ENCODE data around the gene KCNIP4. TPM values are rescaled to one million over a fixed set of nuclear protein-coding genes. Genes with fewer than 3 reads are reported as not detected.

KCNIP4 gene
- total RNA-seq, 1 donor from 2014 or later: 0.39 TPM

DNA sequence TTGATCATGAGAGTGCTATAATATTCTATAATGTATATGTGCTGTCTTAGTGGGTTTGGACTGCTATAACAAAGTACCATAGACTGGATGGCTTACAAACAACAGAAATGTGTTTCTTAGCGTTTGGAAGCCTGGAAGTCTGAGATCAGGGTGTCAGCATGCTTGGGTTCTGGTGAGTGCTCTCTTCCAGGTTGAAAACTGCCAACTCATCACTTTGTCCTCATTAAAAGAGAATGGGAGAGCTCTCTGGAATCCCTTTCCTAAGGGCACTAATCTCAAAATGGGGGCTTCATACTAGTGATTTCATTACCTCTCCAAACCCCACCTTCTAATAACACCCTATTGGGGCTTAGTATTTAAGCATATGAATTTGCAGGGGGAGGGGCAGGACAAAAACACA, 33.5 kb upstream of the KCNIP4 start:
- Histone ChIP-seq H3K9ac (no peak overlapping the region), H3K4me3 (no peak overlapping the region), H3K27ac (no peak overlapping the region), H3F3A (ENCODE audit: low read depth) (no peaks in the 10 kb centered on the region), H3K79me2 (ENCODE audit: low read depth) (no peaks in the 10 kb centered on the region), H2AFZ (replicated peaks) (no peak overlapping the region), H4K20me1 (ENCODE audit: low read depth) (no peaks in the 10 kb centered on the region), H3K36me3 (no peaks in the 10 kb centered on the region), H3K9me3 (ENCODE audit: low read depth) (no peaks in the 10 kb centered on the region), H3K4me1 (no peaks in the 10 kb centered on the region), H3K4me2 (no peak overlapping the region), H3K27me3 (no peaks in the 10 kb centered on the region)
- no peak overlapping the region for H3K27ac Mint-ChIP-seq
- no peaks in the 10 kb centered on the region for H3K36me3 Mint-ChIP-seq
- no peak for DNase-seq (ENCODE audit: low spot score)
- H3K4me1 Mint-ChIP-seq: peaks cover 3% of the 10 kb centered on the region
- no peaks in the 10 kb centered on the region for H3K9me3 Mint-ChIP-seq
- TF ChIP-seq EZH2 (IDR thresholded peaks at IDR 0.05) (no peak), EZH2phosphoT487 (IDR thresholded peaks at IDR 0.05) (no peak)
- TF ChIP-seq, protein P1, sequence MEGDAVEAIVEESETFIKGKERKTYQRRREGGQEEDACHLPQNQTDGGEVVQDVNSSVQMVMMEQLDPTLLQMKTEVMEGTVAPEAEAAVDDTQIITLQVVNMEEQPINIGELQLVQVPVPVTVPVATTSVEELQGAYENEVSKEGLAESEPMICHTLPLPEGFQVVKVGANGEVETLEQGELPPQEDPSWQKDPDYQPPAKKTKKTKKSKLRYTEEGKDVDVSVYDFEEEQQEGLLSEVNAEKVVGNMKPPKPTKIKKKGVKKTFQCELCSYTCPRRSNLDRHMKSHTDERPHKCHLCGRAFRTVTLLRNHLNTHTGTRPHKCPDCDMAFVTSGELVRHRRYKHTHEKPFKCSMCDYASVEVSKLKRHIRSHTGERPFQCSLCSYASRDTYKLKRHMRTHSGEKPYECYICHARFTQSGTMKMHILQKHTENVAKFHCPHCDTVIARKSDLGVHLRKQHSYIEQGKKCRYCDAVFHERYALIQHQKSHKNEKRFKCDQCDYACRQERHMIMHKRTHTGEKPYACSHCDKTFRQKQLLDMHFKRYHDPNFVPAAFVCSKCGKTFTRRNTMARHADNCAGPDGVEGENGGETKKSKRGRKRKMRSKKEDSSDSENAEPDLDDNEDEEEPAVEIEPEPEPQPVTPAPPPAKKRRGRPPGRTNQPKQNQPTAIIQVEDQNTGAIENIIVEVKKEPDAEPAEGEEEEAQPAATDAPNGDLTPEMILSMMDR (IDR thresholded peaks at IDR 0.05): no peak
- no peaks in the 10 kb centered on the region for H3K27me3 Mint-ChIP-seq (ENCODE audit: insufficient read depth, low read depth)
- H3K4me3 Mint-ChIP-seq: no peak overlapping the region

DNA sequence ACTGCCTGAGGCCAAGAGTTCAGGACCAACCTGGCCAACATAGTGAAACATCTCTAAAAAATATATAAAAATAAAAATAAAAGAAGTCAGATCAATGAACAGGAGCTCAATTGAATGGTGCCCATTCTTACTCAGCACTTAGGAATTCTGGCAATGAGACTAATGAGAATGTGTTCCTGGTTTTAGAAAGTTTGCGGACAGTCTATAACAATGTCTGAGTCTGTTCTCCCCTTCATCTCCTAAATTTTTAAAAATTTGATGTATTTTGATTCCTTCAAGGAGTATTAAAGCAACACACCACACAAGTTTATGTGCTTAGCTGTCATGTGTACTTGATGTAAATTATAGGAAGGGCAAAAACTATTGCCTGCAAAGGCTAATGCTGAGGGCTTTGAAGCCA, 30.6 kb upstream of the KCNIP4 start:
- no peak overlapping the region for H3K4me3 ChIP-seq
- no peak overlapping the region for H2AFZ ChIP-seq (replicated peaks)
- no peaks in the 10 kb centered on the region for H3K79me2 ChIP-seq (ENCODE audit: low read depth)
- Mint-ChIP-seq H3K4me3 (no peak overlapping the region), H3K27me3 (ENCODE audit: insufficient read depth, low read depth) (no peaks in the 10 kb centered on the region), H3K9me3 (no peaks in the 10 kb centered on the region), H3K36me3 (no peaks in the 10 kb centered on the region), H3K27ac (no peak overlapping the region), H3K4me1 (peaks cover 3% of the 10 kb centered on the region)
- no peaks in the 10 kb centered on the region for H3K27me3 ChIP-seq
- H3K9ac ChIP-seq: no peak overlapping the region
- H3K27ac ChIP-seq: no peak overlapping the region
- H3K36me3 ChIP-seq: no peaks in the 10 kb centered on the region
- no peaks in the 10 kb centered on the region for H4K20me1 ChIP-seq (ENCODE audit: low read depth)
- H3F3A ChIP-seq (ENCODE audit: low read depth): no peaks in the 10 kb centered on the region
- TF ChIP-seq EZH2 (IDR thresholded peaks at IDR 0.05) (no peak), EZH2phosphoT487 (IDR thresholded peaks at IDR 0.05) (no peak)
- TF ChIP-seq, protein P1 (IDR thresholded peaks at IDR 0.05): no peak
- no peaks in the 10 kb centered on the region for H3K9me3 ChIP-seq (ENCODE audit: low read depth)
- H3K4me1 ChIP-seq: no peaks in the 10 kb centered on the region
- no peak for DNase-seq (ENCODE audit: low spot score)
- H3K4me2 ChIP-seq: no peak overlapping the region

DNA sequence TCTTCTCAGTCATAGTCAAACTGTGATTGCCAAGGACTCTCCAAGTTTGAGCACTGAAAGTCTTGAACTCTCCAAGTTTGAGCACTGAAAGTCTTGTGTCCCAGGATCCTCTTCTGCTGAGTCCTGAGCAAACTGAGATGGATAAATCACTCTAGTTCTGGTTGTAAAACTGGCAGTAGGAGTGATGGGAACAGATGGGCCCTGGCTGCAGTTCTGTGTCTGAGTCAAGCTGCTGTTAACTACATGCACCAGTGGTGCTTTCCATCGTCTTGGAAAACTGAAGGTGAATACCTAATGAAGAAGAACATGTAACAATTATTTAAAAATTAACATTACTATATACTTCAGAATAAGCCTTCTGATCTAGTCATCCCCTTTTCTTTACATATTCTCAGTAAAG, 27.6 kb upstream of the KCNIP4 start:
- H3K4me3 Mint-ChIP-seq: no peak overlapping the region

More for the DNA sequence above, 27.6 kb upstream of the KCNIP4 start:
- H4K20me1 ChIP-seq (ENCODE audit: low read depth): no peaks in the 10 kb centered on the region
- H3K79me2 ChIP-seq (ENCODE audit: low read depth): no peaks in the 10 kb centered on the region
- H3K9me3 ChIP-seq (ENCODE audit: low read depth): no peaks in the 10 kb centered on the region
- H2AFZ ChIP-seq (replicated peaks): no peak overlapping the region
- Mint-ChIP-seq H3K36me3 (no peaks in the 10 kb centered on the region), H3K27me3 (ENCODE audit: insufficient read depth, low read depth) (no peaks in the 10 kb centered on the region), H3K4me1 (no peaks in the 10 kb centered on the region), H3K9me3 (no peaks in the 10 kb centered on the region), H3K27ac (no peak overlapping the region)
- no peak overlapping the region for H3K27ac ChIP-seq
- no peak for DNase-seq (ENCODE audit: low spot score)
- H3K4me3 ChIP-seq: no peak overlapping the region
- no peaks in the 10 kb centered on the region for H3K4me1 ChIP-seq
- H3K4me2 ChIP-seq: no peak overlapping the region
- no peaks in the 10 kb centered on the region for H3K36me3 ChIP-seq
- no peaks in the 10 kb centered on the region for H3K27me3 ChIP-seq
- H3F3A ChIP-seq (ENCODE audit: low read depth): no peaks in the 10 kb centered on the region
- TF ChIP-seq EZH2 (IDR thresholded peaks at IDR 0.05): no peak
- no peak for TF ChIP-seq EZH2phosphoT487 (IDR thresholded peaks at IDR 0.05)
- TF ChIP-seq, protein P1 (IDR thresholded peaks at IDR 0.05): no peak
- no peak overlapping the region for H3K9ac ChIP-seq
